HG03460 (cell line): Measurements from ENCODE around the gene OR52B2.

Experiments
- ATAC-seq: cut with Tn5 transposase; IDR thresholded peaks from one replicate; pipeline ENCODE4 v1.9.1; 2021; ENCODE audit not compliant: unreplicated experiment

The OR52B2 gene

DNA sequence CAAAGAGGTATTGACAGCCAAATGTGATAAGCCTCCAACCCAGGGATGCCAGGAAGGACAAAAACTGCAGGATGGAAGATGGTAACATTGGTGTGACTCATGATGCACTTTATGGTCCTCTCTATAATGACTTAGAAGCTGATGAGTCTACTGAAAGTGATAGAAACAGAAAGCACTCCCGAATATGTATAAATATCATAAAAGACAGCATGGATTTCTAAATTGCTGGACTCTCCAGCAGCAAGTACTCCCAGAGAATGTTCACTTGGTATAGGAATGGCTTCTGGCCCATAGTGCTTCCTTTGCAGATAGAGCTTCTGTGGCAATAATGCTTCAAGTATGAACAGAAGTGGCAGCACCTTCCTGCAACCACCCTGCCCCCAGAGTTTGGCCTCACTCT, at the start of gene OR52B2:
OR52B2 (minus strand) TSS at position 101 of the 400 bp plus-strand sequence; CDS start at position 101, 0 bp downstream.
- ATAC-seq, result no peak

DNA sequence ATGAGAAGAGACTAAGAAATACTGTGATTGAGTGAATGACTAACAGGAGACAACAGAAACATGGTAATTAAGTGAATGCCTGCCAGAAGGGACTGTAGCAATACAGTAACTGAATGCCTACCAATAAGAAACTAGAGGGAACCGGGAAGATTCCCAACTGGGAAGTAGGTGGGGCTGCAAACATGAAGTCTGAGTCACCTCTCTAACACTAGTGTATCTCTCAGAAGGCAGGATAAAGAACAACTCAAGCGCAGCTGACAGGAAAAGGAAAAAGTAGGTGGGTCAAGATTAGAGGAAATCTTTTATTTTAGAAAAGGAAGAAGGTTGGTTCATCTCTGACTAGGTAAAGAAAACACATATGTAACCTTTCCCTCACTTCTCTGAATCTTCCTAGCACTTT, 49.2 kb upstream of the OR52B2 start:
- ATAC-seq, result no peak

- ATAC-seq, result no peak
Measured at GRCh38 chr11:6217722-6218121, 47.6 kb upstream of the OR52B2 start.

- no peak for ATAC-seq
Measured at GRCh38 chr11:6216501-6216900, 46.4 kb upstream of the OR52B2 start.

GRCh38 chr11:6214530-6214929, 44.4 kb upstream of the OR52B2 start:
- ATAC-seq, result no peak

DNA sequence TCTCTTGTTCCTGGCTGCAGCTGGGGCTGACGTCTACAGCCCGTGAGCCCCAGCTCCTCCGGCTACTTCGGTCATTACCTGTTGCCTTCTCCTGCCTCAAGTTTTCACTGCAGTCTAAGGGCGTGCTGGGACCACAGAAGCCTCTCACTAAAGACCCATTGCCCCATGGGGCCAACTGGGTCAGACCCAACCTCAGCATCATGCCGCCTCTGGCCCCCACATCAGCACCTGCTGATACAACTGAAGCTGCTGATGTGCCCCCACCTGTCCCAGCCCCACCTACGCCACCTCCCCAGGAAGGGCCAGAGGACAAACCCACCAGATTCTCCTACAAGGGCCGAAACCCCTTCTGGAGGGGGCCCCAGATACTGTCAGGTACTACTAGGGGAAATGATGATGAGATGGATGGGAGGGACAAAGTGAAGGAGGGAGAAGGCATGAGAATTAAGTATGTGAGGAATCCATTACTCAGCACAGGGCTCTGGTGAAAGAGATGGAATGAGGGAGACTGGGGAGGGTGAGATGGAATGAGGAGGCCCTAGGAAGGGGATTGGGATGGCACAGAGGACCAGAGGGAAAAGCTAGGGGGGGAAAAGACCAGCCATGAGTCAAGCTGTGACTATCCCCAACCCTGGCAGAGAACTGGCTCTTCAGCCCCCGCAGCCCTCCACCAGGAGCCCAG, 40.3 kb upstream of the OR52B2 start:
- ATAC-seq, result no peak

GRCh38 chr11:6209801-6210200, 39.7 kb upstream of the OR52B2 start:
- no peak for ATAC-seq

DNA sequence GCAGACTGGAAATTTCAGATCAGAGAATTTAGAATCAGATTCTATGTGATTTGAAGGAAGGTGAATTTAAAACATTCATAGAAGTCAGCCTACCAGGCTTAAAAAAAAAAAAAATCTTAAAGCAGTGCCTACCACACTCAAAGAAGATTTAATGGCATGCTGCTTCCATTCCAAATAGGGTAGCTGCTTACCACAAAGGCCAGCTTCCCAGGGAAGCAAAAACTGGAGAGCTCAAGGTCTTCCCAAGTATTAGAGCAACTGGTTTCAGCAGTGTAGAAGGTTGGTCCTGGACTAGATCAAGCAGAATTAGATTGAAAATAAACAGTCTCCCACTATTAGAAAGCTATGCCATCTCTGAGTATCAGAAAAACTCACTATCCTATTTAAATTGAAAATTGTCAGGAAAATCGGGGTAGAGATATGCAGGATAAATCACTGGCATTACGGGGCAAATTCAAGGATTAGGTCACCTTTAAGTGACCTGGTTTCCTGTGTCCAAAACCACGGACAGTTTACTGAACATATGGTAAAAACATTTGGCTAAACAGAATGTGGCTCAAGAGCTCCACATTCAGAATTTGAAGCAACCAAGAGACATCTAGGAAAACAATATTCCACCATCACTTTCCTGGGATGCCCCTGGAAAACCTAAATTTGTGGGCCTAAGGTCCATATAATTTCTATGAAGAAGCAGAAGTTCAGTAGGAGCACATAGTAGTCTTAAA, 36.5 kb upstream of the OR52B2 start:
- ATAC-seq, result no peak

DNA sequence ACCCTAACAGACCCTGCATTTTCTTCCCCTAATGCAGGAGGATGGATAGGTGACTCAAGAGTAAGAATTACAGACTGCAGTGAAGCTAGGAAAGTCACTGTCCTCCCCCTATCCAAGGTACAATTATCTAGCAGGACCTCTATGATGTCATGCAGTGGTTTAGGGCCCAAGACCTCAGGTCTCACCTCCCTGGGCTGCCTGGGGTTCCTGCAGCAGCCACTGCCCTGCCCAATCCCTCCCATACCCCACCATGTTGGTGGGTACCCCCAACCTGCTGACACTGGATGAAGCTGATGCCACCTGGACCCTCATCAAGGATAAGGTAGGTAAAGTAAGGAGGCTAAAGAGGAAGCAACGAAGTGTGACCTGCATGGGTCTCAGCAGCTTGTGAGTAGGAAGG, 35.2 kb upstream of the OR52B2 start, which contains the start of gene C11orf42:
C11orf42 (plus strand) TSS at position 192 of the 400 bp plus-strand sequence; CDS start at position 251, 59 bp downstream.
- no peak for ATAC-seq

GRCh38 chr11:6204706-6205105, 34.6 kb upstream of the OR52B2 start:
- no peak for ATAC-seq

DNA sequence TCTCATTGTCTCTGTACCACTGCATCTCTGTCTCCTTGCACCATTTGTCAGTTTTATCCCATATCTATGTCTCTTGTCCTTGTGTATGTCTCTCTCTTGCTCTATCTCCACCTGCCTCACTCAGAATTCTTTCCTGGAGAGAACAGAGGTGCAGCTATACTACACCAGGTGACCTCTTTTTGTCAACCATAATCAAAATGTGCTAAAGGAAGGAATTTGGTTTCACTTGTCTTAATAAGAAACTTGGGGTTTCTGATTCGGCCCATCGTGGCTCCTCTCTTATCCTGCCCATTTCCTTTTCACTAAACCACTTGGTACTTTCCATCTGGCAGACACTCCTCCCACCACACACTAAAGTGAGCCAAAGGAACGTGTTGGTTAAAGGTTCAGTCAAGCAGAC, 33.2 kb upstream of the OR52B2 start:
- ATAC-seq, result peak; percentile 82

GRCh38 chr11:6202041-6202440, 31.9 kb upstream of the OR52B2 start:
- no peak for ATAC-seq

DNA sequence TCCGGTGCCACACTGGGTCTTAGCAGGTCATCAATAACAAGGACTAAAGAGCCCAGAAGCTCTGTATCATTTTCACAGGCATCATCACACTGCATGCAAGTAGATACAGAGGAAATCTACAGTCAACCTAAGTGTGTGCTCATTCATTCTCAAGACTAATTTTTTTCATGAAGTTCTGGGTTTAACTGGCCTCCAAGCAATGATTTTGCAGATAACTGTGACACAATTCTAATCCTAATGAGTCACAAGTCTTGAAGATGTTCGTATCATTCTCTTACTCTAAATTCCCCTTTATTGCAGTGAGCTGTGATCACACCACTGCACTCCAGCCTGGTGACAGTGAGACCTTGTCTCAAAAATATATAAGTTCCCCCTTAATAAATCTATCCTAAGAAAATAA, 31.4 kb upstream of the OR52B2 start:
- ATAC-seq, result no peak

DNA sequence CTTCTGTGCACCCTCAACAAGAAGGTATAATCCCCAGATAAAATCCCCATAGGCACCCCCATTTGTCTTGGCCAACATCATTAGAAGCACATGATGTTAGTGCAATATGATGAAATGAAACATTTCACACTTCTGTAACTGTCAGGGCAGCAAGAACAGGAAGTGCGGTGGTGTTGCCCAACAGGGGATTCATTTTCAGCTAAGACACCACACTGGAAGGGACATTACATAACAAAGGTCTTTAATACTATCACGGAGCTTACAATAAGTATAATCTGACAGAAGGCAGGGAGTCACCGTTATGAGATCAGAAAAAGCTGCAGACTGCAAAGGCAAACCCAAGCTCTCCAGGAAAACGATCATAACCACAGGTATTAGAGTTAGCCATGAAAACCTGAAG, 30.8 kb upstream of the OR52B2 start:
- ATAC-seq, result no peak

GRCh38 chr11:6199174-6199810, 29.2 kb upstream of the OR52B2 start, which contains the start of gene OR52W1:
Gene OR52W1, plus strand, starts transcription at chr11:6199224. Its CDS starts 0 bp downstream, at chr11:6199224.
- no peak for ATAC-seq

DNA sequence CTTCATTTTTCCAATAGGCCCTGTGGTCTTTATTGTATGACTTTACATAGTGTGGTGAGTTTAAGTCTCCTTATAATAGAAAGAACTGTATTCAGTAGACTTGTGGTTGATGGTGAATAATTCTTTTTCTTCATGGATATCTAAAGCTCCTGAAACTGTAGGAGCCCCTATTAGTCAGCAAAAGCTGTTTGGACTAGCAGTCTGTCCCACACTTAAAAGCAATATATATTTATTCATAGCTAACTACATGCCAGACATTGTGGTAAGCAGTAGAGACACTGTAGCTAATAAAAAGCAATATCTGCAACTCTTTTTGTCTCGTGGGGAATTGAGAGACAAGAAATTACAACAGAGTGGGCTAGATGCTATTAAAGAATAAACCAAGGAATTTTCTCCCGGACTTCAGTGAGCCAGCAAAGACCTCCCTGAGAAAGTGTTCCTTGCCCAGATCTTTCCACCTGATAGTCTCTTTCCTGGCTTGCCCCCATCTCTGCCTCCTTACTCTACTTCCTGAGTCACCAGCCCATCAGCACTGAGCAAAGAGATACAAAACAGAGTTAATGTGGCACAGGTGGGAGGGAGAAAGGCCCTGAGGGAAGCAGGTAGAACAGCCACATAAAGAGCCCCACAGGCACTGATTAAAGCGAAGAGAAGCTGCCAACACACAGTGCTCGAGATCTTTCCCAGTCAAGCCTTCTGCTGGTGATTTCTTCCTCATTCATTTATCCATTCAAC, 27.5 kb upstream of the OR52B2 start:
- ATAC-seq, result no peak

DNA sequence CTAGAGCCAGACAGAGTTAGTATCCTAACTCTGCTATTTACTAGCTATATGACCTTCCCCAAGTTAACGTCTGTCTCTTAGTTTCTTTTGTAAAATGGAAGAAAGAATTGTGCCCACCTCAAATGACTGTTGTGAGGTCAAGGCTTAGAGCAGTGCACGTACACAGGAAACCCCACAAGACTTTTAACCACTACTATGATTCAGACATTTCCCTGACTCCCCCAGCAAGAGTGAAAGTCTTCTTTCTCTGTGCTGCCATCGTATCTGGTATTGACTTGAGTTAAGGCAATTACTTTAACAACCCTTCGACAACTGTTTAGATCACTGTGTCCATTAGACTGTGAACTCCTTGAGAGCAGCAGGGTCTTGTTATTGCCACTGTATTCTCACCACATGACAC, 26.3 kb upstream of the OR52B2 start:
- peak; percentile 72 for ATAC-seq

DNA sequence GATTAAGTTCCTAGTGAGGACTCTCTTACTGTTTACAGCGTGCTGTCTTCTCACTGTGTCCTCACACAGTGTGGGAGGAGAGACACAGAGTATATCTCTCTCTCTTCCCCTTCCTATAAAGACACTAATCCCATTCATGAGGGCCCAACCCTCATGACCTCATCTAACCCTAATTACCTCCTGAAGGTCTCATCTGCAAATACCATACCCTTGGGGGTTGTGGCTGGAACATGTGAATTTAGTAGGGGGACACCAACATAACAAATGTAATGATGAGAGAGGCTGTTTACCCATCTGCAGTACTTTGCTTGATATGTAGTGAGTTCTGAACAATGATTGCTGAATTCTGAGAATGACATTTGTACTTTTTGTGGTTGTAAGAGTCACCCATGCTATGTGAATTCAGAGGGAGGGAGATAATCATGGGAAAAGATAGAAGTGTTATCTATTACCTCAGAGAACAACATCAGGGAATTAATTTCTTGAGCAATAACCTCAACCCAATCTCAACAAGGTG, 24.0 kb upstream of the OR52B2 start:
- ATAC-seq, result no peak

GRCh38 chr11:6191742-6192141, 21.6 kb upstream of the OR52B2 start:
- no peak for ATAC-seq

DNA sequence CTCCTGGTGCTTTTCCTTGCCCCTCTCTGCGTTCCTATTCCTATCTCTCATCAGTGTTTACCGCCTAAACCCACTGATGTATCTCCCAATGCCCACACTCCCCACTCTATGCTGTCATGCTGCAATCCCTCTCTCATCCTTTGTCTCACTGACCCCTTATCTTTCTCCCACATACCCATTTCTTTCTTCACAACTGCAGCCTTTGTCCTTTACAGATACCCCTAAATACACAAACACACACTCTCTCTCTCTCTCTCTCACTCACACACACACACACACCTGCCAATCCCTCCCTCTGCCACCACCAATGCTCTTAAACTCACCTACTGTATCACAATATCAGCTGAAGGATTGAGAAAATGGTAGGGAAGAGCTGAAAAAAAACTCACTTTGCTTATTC, 5.3 kb upstream of the OR52B2 start:
- no peak for ATAC-seq
